ENCODE data around the gene ADAMTS16.

The ADAMTS16 gene

DNA sequence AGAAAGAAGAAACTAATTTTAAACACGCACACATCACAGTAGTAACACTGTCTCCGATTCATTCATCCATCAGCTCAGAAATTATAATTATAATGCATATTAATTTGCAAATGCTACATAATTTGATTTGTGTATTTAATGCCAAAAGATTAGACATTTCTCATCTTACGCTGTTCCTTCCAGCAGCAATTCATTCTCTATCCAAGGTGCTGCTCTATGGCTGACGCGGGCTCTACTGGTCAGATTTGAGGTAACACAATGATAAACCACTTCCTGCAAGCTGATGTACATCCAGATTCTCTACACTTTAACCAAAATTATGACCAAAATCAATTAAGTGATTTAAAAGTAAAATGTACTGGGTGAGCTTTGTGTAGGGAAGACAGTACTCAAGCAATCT lies 204.5 kb downstream of the ADAMTS16 start:
- DNase-seq (ENCODE audit: low spot score) = no peak

DNA sequence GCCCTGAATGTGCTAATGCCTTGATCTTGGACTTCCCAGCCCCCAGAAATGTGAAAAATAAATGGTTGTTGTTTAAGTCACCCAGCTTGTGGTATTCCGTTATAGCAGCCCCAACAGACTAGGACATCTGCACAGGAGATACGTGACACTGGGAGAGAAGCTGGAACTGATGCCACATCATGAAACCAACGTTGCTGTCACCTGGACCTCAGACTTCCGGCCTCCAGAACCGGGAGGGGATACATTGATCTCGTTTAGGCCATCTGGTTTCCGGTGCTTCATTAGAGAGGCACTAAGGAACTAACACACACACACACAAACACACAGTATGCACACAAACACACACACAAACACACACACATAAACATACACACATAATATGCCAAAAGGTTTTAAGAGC lies 207.3 kb downstream of the ADAMTS16 start:
- no peak for DNase-seq (ENCODE audit: low spot score)

DNA sequence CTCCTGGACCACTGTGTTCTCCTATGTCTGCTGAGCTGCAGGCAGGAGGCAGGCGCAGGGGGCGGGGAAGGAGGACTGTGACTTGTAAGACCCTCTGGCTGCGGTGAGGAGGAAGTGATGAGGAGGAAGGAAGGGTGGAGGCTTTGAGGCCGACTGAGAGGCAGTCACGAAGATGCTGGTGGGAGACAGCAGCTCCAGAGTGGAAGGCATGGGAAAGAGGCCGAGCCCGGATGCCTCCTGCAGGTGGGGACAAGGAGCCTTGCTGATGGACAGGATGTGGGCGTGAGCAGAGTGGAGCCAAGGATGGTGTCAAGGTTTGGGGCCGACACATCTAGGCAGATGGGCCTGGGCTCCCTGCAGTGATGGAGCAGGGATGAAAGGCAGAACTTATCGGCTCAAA lies 208.0 kb downstream of the ADAMTS16 start:
- no peak for DNase-seq (ENCODE audit: low spot score)

DNA sequence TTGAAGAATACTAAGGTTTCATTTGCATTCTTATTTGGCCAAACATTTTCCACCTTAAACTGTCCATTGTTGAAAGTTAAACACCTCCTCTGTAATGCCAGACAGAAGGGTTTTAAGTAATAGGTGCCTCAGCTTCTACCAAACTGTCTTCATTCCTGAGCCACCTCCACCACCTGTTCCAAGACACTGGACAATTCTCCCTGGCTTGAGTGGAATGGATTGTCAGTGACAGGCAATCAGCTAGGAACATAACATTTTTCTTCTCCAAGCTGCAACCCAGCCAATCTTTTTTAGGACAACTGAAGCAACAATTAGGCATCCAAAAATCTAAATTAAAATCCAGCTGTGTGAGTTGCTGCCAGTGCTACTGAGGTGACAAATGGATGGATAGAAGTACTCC lies 208.4 kb downstream of the ADAMTS16 start:
- DNase-seq (ENCODE audit: low spot score) = no peak

DNA sequence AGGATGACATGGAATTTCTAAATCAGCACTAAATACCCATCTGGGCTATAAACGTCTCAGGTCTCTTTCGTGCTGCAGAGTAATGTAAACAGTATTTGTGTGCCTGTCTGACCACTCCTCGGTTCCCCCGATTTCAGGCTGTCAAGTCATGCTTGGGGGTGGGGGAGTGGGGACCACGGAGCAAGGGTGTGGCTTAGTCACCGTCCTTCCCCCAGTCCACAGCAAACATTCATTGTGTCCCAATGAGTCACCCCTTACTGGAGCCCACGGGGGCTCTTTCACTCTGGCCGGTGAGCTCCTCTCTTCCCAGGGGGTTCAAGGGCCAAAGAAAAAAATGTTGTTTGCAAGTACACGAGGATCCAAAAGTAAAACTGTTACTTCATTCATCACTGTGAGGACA lies 210.0 kb downstream of the ADAMTS16 start:
- DNase-seq (ENCODE audit: low spot score) = no peak

DNA sequence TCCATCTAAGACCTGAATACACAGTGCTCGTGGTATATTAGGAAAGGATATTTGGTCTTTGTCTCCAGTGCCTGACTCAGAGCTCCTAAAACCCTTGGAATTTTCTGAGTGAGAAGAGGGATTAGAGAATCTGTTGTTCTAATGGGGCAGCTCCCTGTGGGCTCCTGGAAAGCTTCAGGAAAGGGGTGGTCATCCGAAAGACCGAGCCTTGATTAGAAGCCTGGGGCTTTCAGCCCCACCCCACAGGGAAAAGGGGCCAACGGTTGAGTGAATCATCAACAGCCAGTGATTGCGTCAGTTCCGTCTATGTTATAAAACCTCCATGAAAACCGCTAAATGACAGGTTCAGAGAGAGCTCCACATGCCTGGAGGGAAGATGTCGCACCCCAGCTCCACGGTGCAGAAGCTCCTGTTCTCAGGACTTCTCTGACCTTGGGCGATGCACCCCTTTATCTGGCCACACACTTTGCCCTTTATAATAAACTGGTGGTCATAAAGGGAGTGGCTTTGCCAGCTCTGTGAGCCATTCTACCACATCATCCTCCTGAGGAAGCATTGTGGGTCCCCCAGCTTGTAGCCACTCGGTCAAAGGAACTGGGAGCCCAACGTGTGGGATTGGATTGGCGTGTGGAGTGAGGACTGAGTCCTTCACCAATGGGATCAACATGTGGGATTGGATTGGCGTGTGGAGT lies 211.3 kb downstream of the ADAMTS16 start:
- no peak for DNase-seq (ENCODE audit: low spot score)

DNA sequence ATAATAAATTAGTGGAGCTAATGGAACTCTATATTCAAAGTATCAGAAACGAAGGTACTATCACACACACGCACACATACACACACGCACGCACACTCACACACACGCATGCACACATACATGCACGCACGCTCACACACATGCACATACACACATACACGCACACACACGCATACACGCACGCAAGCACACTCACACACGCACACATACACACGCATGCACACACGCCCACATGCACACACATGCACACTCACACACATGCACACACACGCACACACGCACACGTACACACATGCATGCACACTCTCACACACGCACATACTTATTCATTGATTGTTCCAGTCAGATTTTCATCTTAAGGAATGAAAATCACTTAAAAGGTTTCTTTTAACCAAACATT lies 212.5 kb downstream of the ADAMTS16 start:
- no peak for DNase-seq (ENCODE audit: low spot score)

DNA sequence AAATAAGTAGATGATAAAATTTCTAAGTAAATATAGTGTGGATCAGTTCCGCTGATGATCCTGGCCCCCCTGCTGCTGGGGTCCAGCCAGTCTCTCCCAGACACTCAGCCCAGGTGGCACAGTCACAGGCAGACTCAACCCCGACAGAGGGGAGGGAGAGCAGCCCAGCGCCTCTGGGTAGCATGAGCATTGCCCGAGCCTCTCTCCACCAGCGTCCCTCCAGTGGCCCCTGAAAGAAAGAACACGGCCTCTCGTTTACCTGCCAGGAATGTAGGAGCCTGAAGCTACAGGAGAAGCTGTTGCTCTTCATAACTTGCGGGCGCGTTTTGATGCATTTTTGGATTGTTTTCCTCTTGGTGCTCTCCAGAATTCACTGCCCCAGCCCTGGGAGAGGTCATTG lies 213.6 kb downstream of the ADAMTS16 start:
- no peak for DNase-seq (ENCODE audit: low spot score)

DNA sequence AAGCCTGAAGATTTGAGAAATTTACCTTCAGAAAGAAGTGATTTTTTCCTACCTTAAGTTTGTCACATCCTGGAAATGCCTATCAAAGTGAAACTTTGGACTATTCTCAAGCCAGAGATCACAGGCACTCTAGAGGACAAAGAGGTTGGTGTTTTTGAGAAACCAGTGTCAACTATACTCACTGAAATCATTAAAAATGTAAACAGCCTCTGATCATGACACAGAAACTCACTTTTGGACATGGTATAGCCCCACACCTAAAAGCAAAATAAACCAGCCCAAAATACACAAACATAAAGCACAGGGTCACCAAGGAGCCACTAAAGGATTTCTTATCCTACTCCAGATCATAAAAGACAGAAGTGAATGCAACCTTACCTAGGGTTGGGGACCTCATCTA lies 216.6 kb downstream of the ADAMTS16 start:
- DNase-seq (ENCODE audit: low spot score) = no peak

DNA sequence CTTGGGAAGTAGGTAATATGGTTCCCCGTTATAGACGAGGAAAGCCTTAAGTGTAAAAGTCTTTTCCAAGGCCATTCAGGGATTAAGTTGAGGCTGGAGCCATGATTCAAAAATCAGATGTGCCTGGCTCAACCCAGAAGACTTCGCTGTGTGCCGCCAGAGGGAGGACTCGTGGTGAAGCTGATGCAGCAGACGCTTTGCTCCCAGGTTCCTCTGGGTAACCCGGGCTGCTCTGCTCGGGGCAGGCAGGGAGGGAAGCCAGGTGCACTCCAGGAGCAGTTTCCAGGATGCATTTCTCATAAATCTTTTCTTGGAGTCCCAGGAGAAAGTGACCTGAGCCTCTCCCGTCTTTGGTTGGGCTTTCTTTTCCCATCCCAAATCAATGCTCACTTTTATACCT lies 219.5 kb downstream of the ADAMTS16 start:
- DNase-seq (ENCODE audit: low spot score) = no peak

DNA sequence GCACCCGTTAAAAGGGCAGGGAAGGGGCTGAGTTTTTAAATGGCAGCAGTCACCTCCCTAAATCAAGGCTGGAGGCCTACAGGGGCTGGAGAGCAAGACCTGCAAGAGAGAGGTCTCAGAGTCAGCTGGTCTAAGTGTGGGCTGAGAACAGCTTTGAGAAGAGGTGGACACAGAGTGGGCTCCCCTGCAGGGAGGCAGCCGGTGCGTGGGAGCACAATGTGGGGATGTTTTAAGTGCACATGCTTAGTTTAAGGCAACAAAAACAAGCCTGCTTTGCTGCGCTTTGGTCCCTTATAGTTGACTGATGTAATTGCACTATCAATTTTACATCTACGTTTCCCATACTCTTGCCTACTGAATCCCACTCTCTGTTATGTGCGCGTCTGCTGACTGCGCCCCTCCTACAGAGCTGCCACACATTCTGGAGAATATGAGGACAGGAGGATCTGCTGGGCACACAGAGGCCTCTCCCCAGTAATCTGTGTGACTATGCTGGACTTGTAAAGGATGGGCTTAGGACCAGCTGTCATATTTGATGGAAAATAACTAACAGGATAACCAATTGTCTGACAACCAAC lies 220.3 kb downstream of the ADAMTS16 start:
- DNase-seq (ENCODE audit: low spot score) = no peak

DNA sequence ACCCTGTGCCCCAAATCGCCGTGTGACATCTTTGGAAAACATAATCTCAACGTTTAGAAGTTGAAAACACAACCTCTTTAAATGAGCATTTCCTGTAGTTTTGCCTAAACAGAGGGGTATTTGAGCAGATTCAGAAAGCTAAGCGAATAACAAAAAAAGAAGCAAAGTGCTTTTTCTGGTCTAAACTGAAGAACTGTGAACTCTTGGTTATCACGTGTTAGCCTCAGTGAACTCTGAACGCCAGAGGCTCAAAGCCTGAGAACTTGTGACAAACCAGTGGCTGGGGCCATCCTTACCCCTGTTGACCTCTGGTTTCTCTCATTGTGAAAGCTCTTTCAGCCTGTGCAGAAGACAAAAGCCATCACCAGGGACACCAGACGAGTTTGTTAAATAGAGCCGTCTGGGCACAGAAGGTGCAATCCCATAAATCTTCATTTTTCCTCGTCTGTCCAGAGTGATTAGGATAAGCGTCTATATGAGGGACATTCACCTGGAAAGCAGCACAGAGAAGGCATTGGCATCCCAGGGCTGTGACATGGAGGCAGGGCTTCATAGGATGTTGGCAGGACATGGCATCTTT lies 220.9 kb downstream of the ADAMTS16 start:
- DNase-seq (ENCODE audit: low spot score) = peak; percentile 57

DNA sequence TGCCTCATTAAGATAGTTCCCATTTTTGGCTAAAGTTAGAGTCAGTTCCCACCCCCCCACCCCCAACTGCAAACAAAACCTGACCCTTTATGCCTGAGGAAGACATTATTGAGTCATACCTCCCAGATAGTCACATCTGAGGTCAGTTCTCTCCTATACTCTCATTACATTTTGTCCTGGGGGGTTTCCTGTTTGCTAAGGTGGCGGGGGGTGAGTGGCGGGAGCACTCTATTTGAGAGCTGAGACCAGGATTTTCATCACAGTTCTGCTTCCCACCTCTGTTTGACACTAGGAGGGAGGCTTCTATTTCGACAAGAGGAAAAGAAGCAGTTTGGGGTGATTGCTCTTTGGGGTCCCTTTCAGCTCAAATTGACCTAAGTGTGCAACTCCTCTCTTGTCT lies 222.9 kb downstream of the ADAMTS16 start:
- no peak for DNase-seq (ENCODE audit: low spot score)

DNA sequence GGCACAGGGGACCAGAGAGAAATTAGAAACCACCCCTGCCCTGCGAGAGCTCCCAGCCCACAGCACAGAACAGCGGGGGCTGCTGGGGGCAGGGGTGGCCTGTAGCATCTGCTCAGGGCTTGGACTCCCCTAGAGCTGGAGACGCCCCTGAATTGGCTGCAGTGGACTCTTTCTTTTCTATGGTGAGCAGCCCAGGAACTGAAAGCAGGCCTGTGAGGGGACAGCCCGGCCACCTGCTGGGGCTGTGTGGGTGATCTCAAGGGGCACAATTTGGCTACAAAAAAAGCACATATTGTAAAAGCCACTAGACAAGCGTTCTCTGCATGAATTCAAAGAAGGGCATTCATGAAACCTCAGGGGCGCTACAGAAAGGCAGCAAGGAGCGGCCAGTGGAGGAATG lies 224.8 kb downstream of the ADAMTS16 start:
- DNase-seq (ENCODE audit: low spot score) = no peak

DNA sequence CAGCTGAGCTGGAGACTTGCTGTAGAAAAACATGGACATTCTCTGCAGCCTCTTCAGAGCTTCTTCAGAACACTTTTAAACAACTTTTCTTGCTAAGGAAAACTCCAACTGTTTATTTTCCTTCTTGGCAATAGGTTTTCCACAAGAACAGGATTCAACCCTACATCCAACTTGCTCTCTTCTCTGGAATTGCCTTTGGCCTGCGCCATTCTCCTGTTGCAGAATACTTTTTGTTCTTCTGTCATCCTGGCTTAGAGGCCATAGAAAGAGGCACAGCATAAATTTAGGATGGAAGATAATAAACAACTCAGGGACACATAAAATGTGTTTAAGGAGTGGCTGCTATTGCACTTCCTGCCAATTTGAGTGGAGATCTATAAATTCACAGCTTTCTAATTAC lies 227.6 kb downstream of the ADAMTS16 start:
- no peak for DNase-seq (ENCODE audit: low spot score)

DNA sequence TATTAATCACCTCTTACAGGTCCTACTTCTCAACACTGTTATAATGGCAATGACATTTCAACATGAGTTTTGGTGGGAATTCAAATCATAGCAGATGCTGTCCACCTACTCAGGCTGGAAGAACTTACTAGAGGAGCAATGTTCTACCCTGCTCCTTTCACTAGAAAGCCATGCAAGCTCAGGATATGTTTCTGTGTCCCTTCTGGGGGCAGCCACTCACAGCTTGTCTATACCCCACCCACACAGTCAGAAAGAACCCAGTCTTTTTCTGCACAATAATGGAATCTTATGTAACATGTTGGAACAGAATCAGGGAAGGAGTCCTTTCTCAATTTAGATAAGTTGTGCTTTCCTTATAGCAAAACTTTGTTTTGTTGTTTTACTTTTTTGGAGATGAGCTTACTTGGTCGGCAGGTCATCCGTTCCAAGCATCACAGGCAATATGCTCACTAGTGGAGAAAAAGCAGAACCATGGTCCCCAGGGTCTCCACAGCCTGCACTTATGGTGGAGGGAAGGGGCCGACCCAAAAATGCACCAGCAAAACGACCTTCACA lies 229.0 kb downstream of the ADAMTS16 start:
- DNase-seq (ENCODE audit: low spot score) = no peak

Data from ecto neural progenitor cell (in vitro differentiated cells).